ENCODE data around the gene ZNRF3. TPM values are rescaled to one million over a fixed set of nuclear protein-coding genes. Genes with fewer than 3 reads are reported as not detected.

Gene ZNRF3
- total RNA-seq, 1 donor = 6.9 TPM

GRCh38 chr22:28903080-28903479, 19.7 kb downstream of the ZNRF3 start:
- Histone ChIP-seq H3K79me2 (ENCODE audit: insufficient read depth, low read length) (peaks cover 35% of the 10 kb centered on the region), H4K20me1 (ENCODE audit: insufficient read depth, low read length) (no peaks in the 10 kb centered on the region), H2AFZ (ENCODE audit: low read length) (no peak overlapping the region), H3K9me3 (ENCODE audit: low read depth, low read length) (no peaks in the 10 kb centered on the region), H3K4me2 (ENCODE audit: insufficient read depth, low read length) (no peak overlapping the region), H3K27ac (ENCODE audit: low read depth, low read length) (no peak overlapping the region), H3K4me3 (ENCODE audit: insufficient read depth, low read length) (no peak overlapping the region), H3K36me3 (ENCODE audit: insufficient read depth, low read length) (no peaks in the 10 kb centered on the region), H3K4me1 (ENCODE audit: insufficient read depth, low read length) (peaks cover 19% of the 10 kb centered on the region), H3K27me3 (ENCODE audit: insufficient read depth, low read length) (no peaks in the 10 kb centered on the region)
- no peak for DNase-seq (ENCODE audit: insufficient read length, low spot score, missing footprints)
- no peak for TF ChIP-seq CTCF (IDR thresholded peaks at IDR 0.05; ENCODE audit: extremely low read depth, low read depth, low read length)

- Histone ChIP-seq H3K79me2 (ENCODE audit: insufficient read depth, low read length) (peaks cover 39% of the 10 kb centered on the region), H3K27me3 (ENCODE audit: insufficient read depth, low read length) (no peaks in the 10 kb centered on the region), H3K9me3 (ENCODE audit: low read depth, low read length) (no peaks in the 10 kb centered on the region), H3K36me3 (ENCODE audit: insufficient read depth, low read length) (no peaks in the 10 kb centered on the region), H4K20me1 (ENCODE audit: insufficient read depth, low read length) (no peaks in the 10 kb centered on the region), H3K4me2 (ENCODE audit: insufficient read depth, low read length) (no peak overlapping the region), H3K4me3 (ENCODE audit: insufficient read depth, low read length) (no peak overlapping the region), H3K27ac (ENCODE audit: low read depth, low read length) (no peak overlapping the region), H2AFZ (ENCODE audit: low read length) (no peak overlapping the region), H3K4me1 (ENCODE audit: insufficient read depth, low read length) (peaks cover 21% of the 10 kb centered on the region)
- DNase-seq (ENCODE audit: insufficient read length, low spot score, missing footprints) = no peak
- no peak for TF ChIP-seq CTCF (IDR thresholded peaks at IDR 0.05; ENCODE audit: extremely low read depth, low read depth, low read length)
These were observed 20.4 kb downstream of the ZNRF3 start for GRCh38 chr22:28903729-28904128.

GRCh38 chr22:28904211-28904896, 21.0 kb downstream of the ZNRF3 start:
- DNase-seq (ENCODE audit: insufficient read length, low spot score, missing footprints) = no peak
- H4K20me1 ChIP-seq (ENCODE audit: insufficient read depth, low read length) = no peaks in the 10 kb centered on the region
- H3K27ac ChIP-seq (ENCODE audit: low read depth, low read length) = no peak overlapping the region
- peaks cover 20% of the 10 kb centered on the region for H3K4me1 ChIP-seq (ENCODE audit: insufficient read depth, low read length)
- H3K9me3 ChIP-seq (ENCODE audit: low read depth, low read length) = no peaks in the 10 kb centered on the region
- H3K36me3 ChIP-seq (ENCODE audit: insufficient read depth, low read length) = no peaks in the 10 kb centered on the region
- no peak overlapping the region for H3K4me3 ChIP-seq (ENCODE audit: insufficient read depth, low read length)
- H3K27me3 ChIP-seq (ENCODE audit: insufficient read depth, low read length) = no peaks in the 10 kb centered on the region
- no peak for TF ChIP-seq CTCF (IDR thresholded peaks at IDR 0.05; ENCODE audit: extremely low read depth, low read depth, low read length)
- H3K79me2 ChIP-seq (ENCODE audit: insufficient read depth, low read length) = peaks cover 39% of the 10 kb centered on the region
- H3K4me2 ChIP-seq (ENCODE audit: insufficient read depth, low read length) = no peak overlapping the region
- H2AFZ ChIP-seq (ENCODE audit: low read length) = no peak overlapping the region

- DNase-seq (ENCODE audit: insufficient read length, low spot score, missing footprints) = no peak
- Histone ChIP-seq H3K4me2 (ENCODE audit: insufficient read depth, low read length) (no peak overlapping the region), H3K27ac (ENCODE audit: low read depth, low read length) (no peak overlapping the region), H3K4me3 (ENCODE audit: insufficient read depth, low read length) (no peak overlapping the region), H4K20me1 (ENCODE audit: insufficient read depth, low read length) (peaks cover under 1% of the 10 kb centered on the region), H3K4me1 (ENCODE audit: insufficient read depth, low read length) (peaks cover 15% of the 10 kb centered on the region), H3K36me3 (ENCODE audit: insufficient read depth, low read length) (no peaks in the 10 kb centered on the region), H2AFZ (ENCODE audit: low read length) (no peak overlapping the region), H3K79me2 (ENCODE audit: insufficient read depth, low read length) (peaks cover 33% of the 10 kb centered on the region), H3K27me3 (ENCODE audit: insufficient read depth, low read length) (no peaks in the 10 kb centered on the region), H3K9me3 (ENCODE audit: low read depth, low read length) (no peaks in the 10 kb centered on the region)
- no peak for TF ChIP-seq CTCF (IDR thresholded peaks at IDR 0.05; ENCODE audit: extremely low read depth, low read depth, low read length)
These were observed 22.0 kb downstream of the ZNRF3 start for GRCh38 chr22:28905256-28905832.

Data from osteoblast (primary cell).